NK-92 treated with Interleukin-12 subunit alpha and Interleukin-12 subunit beta, amount 100 ng/mL, for 24 hours (cell line): ENCODE data around the gene ITPKB.
"Not testable (repeated sequence)": the region's sequence is repeated elsewhere in the genome, so short reads cannot be mapped to it uniquely, and the experiment has no call there.

Source experiments
- DNase-seq: peaks from one replicate; lab custom pipeline; 2025; lab: John Stamatoyannopoulos, UW

Gene ITPKB

DNA sequence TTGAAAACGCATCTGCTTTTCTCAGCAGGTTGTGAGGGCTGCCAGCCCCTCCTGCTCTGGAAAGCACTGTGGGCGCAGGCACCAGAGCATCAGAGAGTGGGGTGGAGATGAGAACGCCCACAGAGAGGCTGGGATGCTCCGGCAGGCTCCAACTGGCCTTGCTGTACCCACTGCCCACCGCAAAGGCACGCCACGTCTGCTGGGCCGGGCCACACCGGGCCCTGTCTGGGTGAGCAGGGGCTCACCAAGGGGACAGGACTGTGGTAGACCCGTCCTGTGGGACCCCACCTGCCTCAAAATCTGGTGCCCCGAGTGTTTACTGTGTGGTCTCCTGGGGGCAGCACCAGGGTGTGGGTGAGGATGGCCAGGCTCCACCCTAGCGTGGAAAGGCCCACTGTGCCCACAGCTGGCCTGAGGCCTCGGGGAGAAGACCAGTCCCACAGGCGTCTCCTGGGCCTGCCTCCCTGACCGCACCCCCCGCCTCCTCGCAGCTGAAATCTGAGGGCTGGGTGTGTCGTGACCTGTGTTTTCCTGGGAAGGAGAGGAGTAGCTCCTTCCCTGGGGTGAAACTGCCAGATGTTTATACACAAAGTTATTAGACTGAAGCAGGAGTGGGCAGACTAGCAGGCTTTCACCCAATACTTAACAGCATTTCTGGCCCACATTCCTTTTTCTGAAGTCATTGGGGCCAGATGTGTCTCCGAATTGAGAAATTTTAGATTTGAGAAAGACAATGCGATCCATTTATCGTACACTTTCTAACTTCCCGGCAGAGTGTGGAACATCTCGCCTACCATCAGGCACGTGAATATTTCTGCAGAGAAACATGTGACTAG is 136.7 kb downstream of the ITPKB start:
- no peak for DNase-seq

DNA sequence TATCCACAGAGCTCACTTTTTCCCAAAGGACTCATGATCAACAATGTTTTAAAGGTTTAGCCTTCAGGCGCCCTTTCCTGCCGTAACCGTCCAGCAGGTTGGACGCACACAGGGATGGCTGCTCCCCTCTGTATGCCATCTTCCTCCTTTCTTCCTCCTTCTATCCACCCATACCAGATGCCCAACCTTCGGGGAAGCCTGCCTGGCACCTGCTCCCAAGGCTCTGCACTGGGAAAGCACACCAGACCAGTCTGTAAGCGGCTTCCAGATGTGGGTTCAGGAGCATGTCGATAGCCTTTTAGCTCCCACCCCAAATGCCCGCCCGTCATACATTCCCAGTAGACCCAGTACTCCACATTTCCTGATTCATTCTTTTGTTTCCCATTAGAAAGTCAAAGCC is 137.6 kb downstream of the ITPKB start:
- DNase-seq: no peak

DNA sequence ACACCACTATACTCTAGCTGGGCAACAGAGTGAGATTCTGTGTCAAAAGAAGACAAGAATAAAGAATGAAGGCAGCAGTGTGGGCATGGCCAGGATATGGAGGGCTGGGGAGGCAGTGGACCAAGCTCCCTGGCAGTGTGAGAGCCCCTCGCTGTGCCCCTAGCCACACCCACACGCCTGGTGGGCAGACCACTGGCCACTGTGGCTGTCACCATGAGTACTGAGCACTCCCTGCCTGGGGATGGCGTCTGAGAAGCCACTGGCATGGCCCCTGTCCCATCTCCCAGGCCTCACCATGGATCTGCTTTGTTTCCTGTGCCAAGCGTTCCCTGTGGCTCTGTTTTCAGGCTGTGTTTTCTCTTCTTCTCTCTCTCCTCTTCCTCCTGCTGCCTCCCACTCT is 138.8 kb downstream of the ITPKB start:
- DNase-seq: no peak

DNA sequence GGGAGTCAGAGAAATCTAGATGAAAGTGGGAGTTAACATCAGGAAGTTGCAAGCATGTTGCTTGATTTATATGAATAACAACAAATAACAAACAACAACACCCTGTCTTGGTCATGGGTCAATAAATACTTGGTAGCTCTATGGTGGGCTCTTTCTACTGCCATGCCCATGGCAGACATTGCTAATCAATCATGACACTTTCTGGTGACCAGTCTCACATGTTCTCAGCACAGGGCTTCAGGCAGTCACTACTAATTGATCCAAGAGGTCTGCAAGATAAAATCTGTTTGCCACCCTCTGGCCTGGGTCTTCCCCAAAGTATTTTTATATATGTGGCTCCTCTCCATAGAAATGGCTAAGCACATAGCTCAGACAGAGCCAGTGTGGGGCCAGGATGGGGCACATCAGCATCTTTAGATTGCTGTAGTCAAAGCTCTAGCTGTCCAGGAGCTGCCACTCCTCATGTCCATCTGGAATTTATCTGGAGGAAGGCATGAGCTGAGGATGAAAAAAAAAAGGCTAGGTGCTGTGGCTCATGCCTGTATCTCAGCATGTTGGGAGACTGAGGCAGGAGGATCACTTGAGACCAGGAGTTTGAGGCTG is 139.3 kb downstream of the ITPKB start:
- DNase-seq: no peak

DNA sequence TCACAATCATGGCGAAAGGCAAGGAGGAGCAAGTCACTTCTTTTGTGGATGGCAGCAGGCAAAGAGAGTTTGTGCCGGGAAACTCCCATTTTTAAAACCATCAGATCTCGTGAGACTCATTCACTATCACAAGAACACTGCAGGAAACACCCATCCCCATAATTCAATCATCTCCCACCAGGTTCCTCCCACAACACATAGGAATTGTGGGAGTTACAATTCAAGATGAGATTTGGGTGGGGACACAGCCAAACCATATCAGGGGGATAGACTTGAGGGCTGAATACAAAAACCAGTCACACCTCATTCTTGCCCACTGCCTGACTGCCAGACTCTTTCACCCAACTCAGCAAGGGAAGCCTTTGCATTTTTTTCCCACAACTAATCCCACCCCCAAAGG is 140.1 kb downstream of the ITPKB start:
- not testable (repeated sequence) for DNase-seq

DNA sequence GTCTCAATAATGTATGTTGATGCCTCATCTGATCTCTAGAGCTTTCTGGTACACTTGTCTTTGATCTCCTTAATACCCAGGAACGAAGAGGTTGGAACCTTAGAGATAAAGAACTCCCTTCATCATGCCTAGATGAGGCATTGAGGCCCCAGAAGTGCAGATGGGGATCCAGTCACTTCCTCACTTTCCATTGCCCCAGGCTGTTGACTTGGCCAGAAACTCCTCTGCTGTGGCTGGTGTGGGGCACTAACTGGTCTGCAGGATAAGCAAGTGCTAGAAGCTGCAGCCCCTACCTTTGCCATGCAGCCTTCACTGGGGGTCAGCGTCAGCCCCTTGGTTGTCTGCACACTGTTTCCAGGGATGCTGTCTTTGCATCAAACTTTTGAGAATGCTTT is 140.6 kb downstream of the ITPKB start:
- DNase-seq: no peak

DNA sequence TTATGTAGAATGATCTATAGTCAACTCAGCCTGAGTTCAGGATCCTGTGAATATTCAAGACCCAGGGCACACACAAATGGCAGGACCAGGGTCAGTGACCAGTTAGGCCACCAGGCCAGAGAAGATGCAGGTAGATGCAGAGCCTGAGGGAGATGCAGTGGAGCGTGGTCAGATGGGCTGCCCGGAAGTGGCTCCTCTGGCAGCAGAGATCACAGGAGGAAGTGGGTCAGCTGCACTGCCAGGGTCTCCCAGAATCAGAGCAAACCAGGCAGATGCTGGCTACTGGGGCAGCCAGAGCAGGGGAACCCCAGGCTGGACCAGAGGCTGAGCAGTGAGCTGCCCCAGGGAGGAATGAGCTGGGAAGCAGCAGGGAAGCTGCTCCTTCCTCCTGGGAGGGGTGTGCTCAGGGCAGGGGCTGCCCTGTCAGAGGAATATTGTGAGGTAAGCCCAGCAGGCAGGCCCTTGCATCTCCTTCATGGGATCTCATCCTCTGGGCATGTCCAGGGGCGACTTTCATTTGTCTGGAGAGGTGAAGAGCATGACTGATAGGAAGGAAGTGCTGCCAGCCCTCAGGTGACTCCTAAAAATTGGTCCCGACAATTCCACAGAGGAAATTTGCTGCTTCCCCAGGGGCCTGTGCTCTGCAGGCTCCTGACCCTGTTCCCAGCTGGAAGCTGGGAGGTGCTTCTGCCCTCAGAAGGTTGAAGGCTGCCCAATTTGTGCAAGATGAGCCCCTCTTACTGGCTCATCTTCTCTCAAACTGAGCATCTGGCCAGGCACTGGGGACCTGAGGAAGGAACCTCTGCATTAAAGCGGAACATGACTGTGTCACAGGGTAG is 141.2 kb downstream of the ITPKB start:
- no peak for DNase-seq

DNA sequence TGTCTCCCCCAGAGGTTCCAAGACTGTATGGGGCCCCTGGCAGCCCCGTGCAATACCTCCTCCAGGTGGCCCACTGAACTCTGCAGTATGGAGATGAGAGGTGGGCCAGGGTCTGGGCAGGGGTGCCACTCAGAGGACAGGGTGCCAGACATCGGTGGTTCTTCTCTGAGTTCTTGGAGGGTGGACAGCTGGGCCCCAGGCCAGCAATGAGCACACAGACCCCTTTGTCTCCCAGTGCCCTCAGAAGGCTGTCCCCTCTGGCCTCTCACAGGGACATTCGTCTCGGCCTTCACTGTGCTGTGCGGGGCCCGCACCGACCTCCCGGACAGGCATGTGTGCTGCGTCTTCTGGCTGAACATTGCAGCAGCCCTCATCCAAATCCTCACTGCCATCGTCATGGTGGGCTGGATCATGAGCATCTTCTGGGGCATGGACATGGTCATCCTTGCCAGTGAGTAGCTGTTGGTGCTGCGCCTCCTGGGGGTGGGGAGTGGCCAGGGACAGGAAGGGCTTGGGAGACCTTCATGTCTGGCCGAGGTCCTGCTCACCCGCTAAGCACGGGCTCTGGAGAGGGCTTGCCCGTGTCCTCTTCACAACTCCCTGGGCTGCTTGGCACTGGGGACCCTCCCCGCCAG is 142.4 kb downstream of the ITPKB start:
- DNase-seq: no peak

DNA sequence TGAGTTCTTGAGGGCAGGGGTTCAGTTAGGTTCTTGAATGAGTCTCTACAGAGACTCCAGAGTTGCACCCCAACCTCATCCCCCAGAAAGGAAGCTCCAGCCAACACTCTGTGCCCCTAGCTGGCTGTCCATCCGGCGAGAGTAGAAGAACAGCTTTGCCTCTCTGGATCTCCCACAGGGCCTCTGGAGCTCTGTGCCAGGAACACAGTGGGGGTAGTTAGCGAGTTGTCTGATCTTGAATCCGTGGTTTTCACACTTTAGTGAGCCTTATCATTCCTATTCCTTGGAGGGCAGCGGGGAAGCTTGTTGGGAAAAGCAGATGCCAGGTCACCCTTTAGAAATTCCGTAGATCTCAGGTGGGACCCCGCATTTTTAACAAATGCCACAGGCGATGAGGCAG is 145.5 kb downstream of the ITPKB start:
- DNase-seq: no peak

DNA sequence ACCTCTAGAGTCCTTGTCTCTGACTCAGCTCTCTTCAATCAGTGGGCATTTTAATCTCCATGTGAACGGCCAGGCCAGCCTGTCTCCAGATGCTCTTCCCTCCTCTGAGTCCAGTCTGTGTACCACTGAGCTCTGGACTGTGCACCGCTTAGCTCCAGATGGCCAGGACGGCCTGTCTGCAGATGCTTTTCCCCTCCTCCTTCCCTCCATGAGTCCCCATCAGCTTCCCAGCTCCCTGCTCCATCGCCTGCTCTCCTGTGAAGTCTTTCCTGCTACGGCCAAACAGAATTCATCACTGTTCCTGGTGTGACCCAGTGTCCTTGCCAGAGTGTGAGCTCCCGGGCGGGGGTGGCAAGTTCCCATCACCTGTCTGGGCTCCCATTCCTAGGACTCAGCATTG is 148.5 kb downstream of the ITPKB start:
- no peak for DNase-seq

DNA sequence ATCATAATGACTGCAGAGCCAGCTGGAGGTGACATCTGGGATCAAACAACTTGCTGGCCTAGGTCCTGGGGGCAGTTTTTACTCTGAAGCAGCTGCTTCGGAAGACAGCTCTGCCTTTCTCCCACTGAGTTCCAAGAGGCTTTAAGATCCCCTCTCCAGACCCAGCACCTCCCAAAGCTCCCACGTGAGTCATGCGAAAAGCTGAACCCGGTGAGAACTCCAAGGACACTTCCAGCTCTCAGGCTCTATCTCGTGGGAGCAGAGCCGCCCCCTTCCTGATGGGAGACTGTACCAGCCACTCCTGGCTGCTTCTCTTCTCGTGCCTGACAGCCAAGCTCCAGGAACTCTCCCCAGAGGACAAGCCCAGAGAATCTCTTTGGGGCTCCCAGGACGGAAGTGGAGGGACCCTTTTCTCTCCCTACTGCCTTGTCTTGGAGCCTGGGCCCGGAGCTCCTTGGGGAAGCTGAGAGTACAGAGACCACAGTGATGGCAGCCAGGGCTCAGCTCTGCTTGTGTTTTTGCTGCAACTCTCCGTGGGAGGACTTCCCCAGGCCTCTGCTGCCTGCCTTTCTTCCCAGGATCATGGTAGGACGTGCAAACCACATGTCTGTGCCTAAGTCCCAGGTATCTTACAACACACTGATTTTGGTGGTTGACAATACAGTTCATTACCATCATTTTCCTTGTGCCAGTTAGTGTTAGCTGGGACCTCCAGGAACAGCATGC is 149.9 kb downstream of the ITPKB start:
- no peak for DNase-seq

DNA sequence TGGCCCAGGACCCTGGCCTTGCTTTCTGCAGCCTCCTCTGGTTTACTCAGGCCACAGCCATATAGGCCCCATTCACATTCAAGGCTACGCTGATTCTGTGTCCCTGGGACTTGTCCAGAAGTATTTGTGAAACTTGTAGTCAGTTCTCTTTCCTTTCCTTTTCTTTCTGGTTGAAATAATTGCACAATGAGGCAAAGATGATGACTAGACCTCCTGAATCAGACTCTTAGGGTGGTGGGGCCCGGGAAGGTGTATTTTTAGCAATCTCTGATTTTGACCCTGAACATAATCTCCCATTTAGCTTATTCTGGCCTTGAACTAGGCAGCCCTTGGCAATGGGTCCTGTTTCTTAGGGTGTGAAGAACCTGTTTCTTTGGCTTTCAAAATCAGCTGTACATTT is 150.6 kb downstream of the ITPKB start:
- DNase-seq: no peak

DNA sequence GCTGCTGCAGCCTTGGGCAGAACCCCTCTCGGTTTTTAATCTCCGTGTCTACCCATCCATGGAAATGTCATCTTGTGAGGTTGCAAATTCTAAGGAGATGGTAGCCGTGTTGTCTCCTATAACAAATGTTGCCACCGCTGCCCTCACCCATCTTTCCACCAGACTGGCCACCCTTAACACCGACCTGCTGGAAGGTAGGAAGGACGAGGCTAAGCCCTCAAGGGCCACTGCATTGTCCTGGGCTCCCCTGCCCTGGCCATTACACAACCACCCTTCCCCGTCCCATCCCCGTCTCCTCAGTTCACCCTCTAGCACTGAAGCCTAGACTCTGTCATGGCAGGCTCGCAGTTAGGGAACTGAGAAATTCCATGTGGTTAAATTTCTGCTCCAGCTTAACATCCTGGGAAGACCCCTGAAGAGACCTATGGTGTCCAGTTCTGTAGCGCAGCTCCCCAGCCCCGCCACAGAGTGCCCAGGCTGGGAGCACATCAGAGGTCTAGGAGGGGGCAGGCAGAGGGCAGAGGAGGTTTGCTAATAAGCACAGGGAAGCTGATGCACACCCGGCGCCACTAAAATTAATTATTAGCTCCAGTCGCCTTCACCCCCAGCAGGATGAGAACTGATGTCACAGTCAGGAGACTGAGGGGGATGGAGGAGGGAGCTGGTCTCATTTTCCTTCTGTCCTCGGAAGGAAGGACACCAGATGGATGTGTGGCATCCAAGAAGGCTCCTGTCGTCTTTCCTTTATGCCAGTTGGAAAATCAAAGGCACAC is 152.2 kb downstream of the ITPKB start:
- no peak for DNase-seq

DNA sequence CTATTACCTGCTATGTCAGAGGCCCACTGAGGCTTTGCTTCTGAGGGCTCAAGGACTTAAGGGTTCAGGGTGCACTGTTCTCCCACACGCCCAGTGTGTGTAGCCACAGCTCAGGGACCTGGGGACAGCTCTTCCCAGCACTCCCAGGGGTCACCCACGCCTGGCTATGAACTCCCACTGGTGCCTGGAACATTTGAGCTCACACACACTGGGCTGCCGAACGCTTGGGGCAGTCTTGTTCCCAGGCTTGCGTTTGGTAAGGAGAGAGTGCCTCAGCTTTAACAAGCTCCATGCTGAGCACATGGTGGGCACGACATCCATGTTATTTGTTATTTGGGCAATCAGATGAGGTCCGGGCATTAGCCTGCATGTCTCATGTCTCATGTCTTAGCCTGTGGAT is 153.0 kb downstream of the ITPKB start:
- DNase-seq: no peak

DNA sequence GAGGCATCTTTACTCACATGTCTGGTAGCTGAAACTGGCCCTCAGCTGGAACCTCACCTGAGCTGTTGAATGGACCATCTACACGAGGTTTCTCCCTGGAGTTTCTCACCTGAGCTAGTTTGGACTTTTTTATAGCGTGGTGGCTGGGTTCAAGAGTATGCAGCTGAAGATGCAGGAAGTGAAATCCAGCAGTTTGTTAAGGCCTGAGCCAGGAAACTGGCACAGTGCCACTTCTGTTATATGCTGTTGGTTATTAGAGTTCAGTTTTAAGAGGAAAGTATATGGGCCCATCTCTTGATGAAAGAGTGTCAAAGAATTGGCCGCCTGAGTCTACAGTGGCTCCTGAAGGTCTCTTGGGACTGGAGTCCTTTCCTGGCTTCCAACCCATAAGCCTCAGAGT is 154.9 kb downstream of the ITPKB start:
- no peak for DNase-seq

DNA sequence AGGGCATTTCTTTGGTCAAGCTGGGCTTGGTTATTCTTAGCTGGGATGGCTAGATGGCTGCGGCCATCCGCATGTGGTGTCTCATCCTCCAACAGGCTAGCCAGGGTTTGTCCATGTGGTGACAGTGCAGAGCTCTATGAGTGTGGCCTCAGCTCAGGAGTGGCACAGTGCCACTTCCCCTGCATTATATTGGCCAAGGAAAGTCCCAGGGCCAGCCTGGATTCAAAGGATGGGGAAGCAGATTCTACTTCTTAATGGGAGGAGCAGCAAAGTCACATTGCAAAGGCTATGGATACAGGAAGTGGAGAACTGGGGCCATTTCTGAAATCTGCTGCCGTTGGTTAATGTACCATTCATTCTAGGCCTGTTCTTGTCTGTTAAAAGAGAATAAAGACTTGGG is 156.1 kb downstream of the ITPKB start:
- DNase-seq: no peak
